Small intestine (tissue), 7 donors: Measurements from ENCODE around the gene COX20. TPM values are rescaled to one million over a fixed set of nuclear protein-coding genes. Genes with fewer than 3 reads are reported as not detected.

ENCODE experiments used
- DNase-seq, 2 donors: peaks; one replicate each; pipeline versions ENCODE4 v3.0.0 to v3.0.0-alpha.2; 2013
- FAIRE-seq: peaks from 2 replicates; lab custom pipeline; 2012; peaks lifted over from hg19 to GRCh38; lab: Jason Lieb, UNC
- H3K27ac ChIP-seq, 3 donors: one replicate each; pipeline ENCODE4 v1.5.1; 2013; ENCODE audit warnings: low read length in 2 of 3, mild to moderate bottlenecking in 2 of 3, control low read depth in 1 of 3, inconsistent platforms in 1 of 3, low read depth in 1 of 3, moderate library complexity in 1 of 3
- H3K27me3 ChIP-seq, 3 donors: one replicate each; pipeline ENCODE4 v1.6.1; 2013; ENCODE audit warnings: low read length in 3 of 3, inconsistent platforms in 1 of 3; ENCODE audit not compliant: control insufficient read depth in 3 of 3, insufficient read depth in 3 of 3
- H3K36me3 ChIP-seq, 3 donors: one replicate each; pipeline ENCODE4 v1.6.1; 2013; ENCODE audit warnings: low read length in 3 of 3, inconsistent platforms in 1 of 3, low read depth in 1 of 3, mild to moderate bottlenecking in 1 of 3, moderate library complexity in 1 of 3; ENCODE audit not compliant: control insufficient read depth in 3 of 3, insufficient read depth in 2 of 3
- H3K4me1 ChIP-seq, 3 donors: one replicate each; pipeline ENCODE4 v1.6.1; 2013; ENCODE audit warnings: low read length in 2 of 3, inconsistent platforms in 1 of 3, low read depth in 1 of 3, mild to moderate bottlenecking in 1 of 3, moderate library complexity in 1 of 3; ENCODE audit not compliant: control insufficient read depth in 3 of 3, insufficient read depth in 2 of 3
- H3K4me3 ChIP-seq, 3 donors: one replicate each; pipeline ENCODE4 v1.5.1; 2013; ENCODE audit warnings: low read length in 3 of 3, control low read depth in 1 of 3, inconsistent platforms in 1 of 3, low read depth in 1 of 3, mild to moderate bottlenecking in 1 of 3, moderate library complexity in 1 of 3
- H3K9me3 ChIP-seq, 2 donors: one replicate each; pipeline ENCODE4 v1.6.1; 2013; ENCODE audit warnings: low read depth in 1 of 2, low read length in 1 of 2; ENCODE audit not compliant: control insufficient read depth in 2 of 2, insufficient read depth in 1 of 2
- WGBS, 3 donors: extraction: QIAGEN DNeasy Blood & Tissue Kit; methylation state at CpG; one replicate each; pipeline ENCODE4 v1.1.7; 2013; 5-methylcytosine and 5-hydroxymethylcytosine counted together
- polyA plus RNA-seq, 4 donors: library from polyadenylated mRNA; stranded (reverse) in 3 of 4; unstranded in 1 of 4; fragments of 200-250 nt in 3 of 4; fragments of 120-200 nt in 1 of 4; gene quantifications; one replicate each; pipeline versions ENCODE4 v1.2.1 to v1.2.3, GENCODE V29; 2013
- donor health status: healthy with polysubstance abuse.
- donor health status: control.
- donor health status: control.
- donor health status: Bipolar disorder and iron deficiency.
- donor health status: healthy.

The COX20 gene
- polyA plus RNA-seq, 4 donors, result 37.1 to 72.1 (median 57.3) TPM

- FAIRE-seq, result no peak
Measured at GRCh38 chr1:244850896-244851295, 15.4 kb downstream of the COX20 start.

GRCh38 chr1:244851546-244852231 is 16.2 kb downstream of the COX20 start:
- no peaks in the 10 kb centered on the region for H3K9me3 ChIP-seq
- H3K4me3 ChIP-seq, result no peak overlapping the region
- WGBS, 3 donors, result 90 to 95% (median 92%) methylated on average over 4 of the region's 4 CpGs
- no peak overlapping the region for H3K27ac ChIP-seq
- H3K4me1 ChIP-seq, result peaks cover 0 to 5% (median 0%) of the 10 kb centered on the region in 3 donors
- no peak for DNase-seq
- peaks cover 10 to 16% (median 13%) of the 10 kb centered on the region in 3 donors for H3K36me3 ChIP-seq
- FAIRE-seq, result no peak
- no peaks in the 10 kb centered on the region for H3K27me3 ChIP-seq

More at GRCh38 chr1:244850896-244851295, 15.4 kb downstream of the COX20 start:
- Histone ChIP-seq H3K36me3 (peaks cover 11 to 13% (median 11%) of the 10 kb centered on the region in 3 donors), H3K4me1 (peaks cover 0 to 5% (median 0%) of the 10 kb centered on the region in 3 donors), H3K27ac (no peak overlapping the region), H3K27me3 (no peaks in the 10 kb centered on the region), H3K9me3 (no peaks in the 10 kb centered on the region), H3K4me3 (no peak overlapping the region)
- no peak for DNase-seq
- WGBS, 3 donors, result 90 to 98% (median 94%) methylated on average over 2 of the region's 2 CpGs

GRCh38 chr1:244852694-244853093 is 17.2 kb downstream of the COX20 start:
- Histone ChIP-seq H3K36me3 (peaks cover 15 to 16% (median 15%) of the 10 kb centered on the region in 3 donors), H3K9me3 (no peaks in the 10 kb centered on the region), H3K27ac (no peak overlapping the region), H3K27me3 (no peaks in the 10 kb centered on the region), H3K4me1 (peaks cover 0 to 5% (median 0%) of the 10 kb centered on the region in 3 donors), H3K4me3 (no peak overlapping the region)
- 88 to 100% (median 92%) methylated on average over 1 of the region's 1 CpG for WGBS, 3 donors
- FAIRE-seq, result no peak
- no peak for DNase-seq

GRCh38 chr1:244854166-244854565 is 18.7 kb downstream of the COX20 start:
- H3K4me1 ChIP-seq, result peaks cover 0 to 9% (median 0%) of the 10 kb centered on the region in 3 donors
- no peak overlapping the region for H3K27ac ChIP-seq
- H3K9me3 ChIP-seq, result no peaks in the 10 kb centered on the region
- DNase-seq (no peak), FAIRE-seq (peak; percentile 33)
- H3K4me3 ChIP-seq, result no peak overlapping the region
- 45 to 71% (median 56%) methylated on average over 5 of the region's 5 CpGs for WGBS, 3 donors
- H3K36me3 ChIP-seq, result peaks cover 18 to 23% (median 21%) of the 10 kb centered on the region in 3 donors
- H3K27me3 ChIP-seq, result no peaks in the 10 kb centered on the region

GRCh38 chr1:244854865-244855578 is 19.6 kb downstream of the COX20 start:
- H3K36me3 ChIP-seq, result peaks cover 21 to 29% (median 23%) of the 10 kb centered on the region in 3 donors
- no peak overlapping the region for H3K27ac ChIP-seq
- no peak for FAIRE-seq
- no peaks in the 10 kb centered on the region for H3K9me3 ChIP-seq
- no peak for DNase-seq
- no peaks in the 10 kb centered on the region for H3K27me3 ChIP-seq
- peaks cover 0 to 15% (median under 1%) of the 10 kb centered on the region in 3 donors for H3K4me1 ChIP-seq
- H3K4me3 ChIP-seq, result no peak overlapping the region
- WGBS, 3 donors, result 57 to 68% (median 59%) methylated on average over 7 of the region's 7 CpGs

- FAIRE-seq (no peak), DNase-seq (no peak)
- Histone ChIP-seq H3K4me1 (peaks cover 4 to 16% (median 7%) of the 10 kb centered on the region in 3 donors), H3K9me3 (no peaks in the 10 kb centered on the region), H3K36me3 (peaks cover 19 to 27% (median 21%) of the 10 kb centered on the region in 3 donors), H3K4me3 (no peak overlapping the region), H3K27ac (no peak overlapping the region), H3K27me3 (no peaks in the 10 kb centered on the region)
- 64 to 72% (median 67%) methylated on average over 3 of the region's 3 CpGs for WGBS, 3 donors
Measured at GRCh38 chr1:244857761-244858160, 22.3 kb downstream of the COX20 start.

- no peak for FAIRE-seq
- H3K27ac ChIP-seq, result no peak overlapping the region
- H3K27me3 ChIP-seq, result no peaks in the 10 kb centered on the region
- DNase-seq, result no peak
- peaks cover 4 to 16% (median 7%) of the 10 kb centered on the region in 3 donors for H3K4me1 ChIP-seq
- 45 to 62% (median 51%) methylated on average over 1 of the region's 1 CpG for WGBS, 3 donors
- no peak overlapping the region for H3K4me3 ChIP-seq
- peaks cover 17 to 27% (median 21%) of the 10 kb centered on the region in 3 donors for H3K36me3 ChIP-seq
- H3K9me3 ChIP-seq, result no peaks in the 10 kb centered on the region
Measured at GRCh38 chr1:244858357-244858756, 22.9 kb downstream of the COX20 start.

GRCh38 chr1:244860078-244860477 is 24.6 kb downstream of the COX20 start:
- no peak overlapping the region for H3K27ac ChIP-seq

More at GRCh38 chr1:244860078-244860477, 24.6 kb downstream of the COX20 start:
- peaks cover 4 to 17% (median 7%) of the 10 kb centered on the region in 3 donors for H3K4me1 ChIP-seq
- no peak for FAIRE-seq
- peaks cover 14 to 25% (median 21%) of the 10 kb centered on the region in 3 donors for H3K36me3 ChIP-seq
- no peaks in the 10 kb centered on the region for H3K27me3 ChIP-seq
- WGBS, 3 donors, result 32 to 49% (median 43%) methylated on average over 9 of the region's 9 CpGs
- DNase-seq, result no peak
- H3K4me3 ChIP-seq, result peak overlapping the region in 1 of 3 donors; percentile 17
- no peaks in the 10 kb centered on the region for H3K9me3 ChIP-seq
